Ovary (tissue), 9 donors: ENCODE results near the gene HIPK2. TPM values are rescaled to one million over a fixed set of nuclear protein-coding genes. Genes with fewer than 3 reads are reported as not detected.

Experiments
- DNase-seq, 5 donors: peaks; one replicate each; pipeline ENCODE4 v3.0.0-alpha.2; 2019 to 2020
- H3K27ac ChIP-seq, 2 donors: fragments of 200-600 bp; one replicate each; pipeline versions ENCODE4 v1.5.1 to v1.8.0; 2019 to 2022
- H3K27me3 ChIP-seq: fragments of 200-600 bp; one replicate; pipeline ENCODE4 v1.8.0; 2022
- H3K36me3 ChIP-seq: fragments of 200-600 bp; sonication (generic); one replicate; pipeline ENCODE4 v1.5.1; 2019
- H3K4me1 ChIP-seq: one replicate; pipeline ENCODE4 v1.8.1; 2013; ENCODE audit warnings: mild to moderate bottlenecking, moderate library complexity; ENCODE audit not compliant: insufficient read depth
- H3K4me3 ChIP-seq: fragments of 200-600 bp; sonication (generic); one replicate; pipeline ENCODE4 v1.5.1; 2017
- H3K9me3 ChIP-seq, 2 donors: fragments of 200-600 bp in 1 of 2; sonication (generic) in 1 of 2; one replicate each; pipeline versions ENCODE4 v1.5.1 to v1.8.1; 2013 to 2019; ENCODE audit warnings: mild to moderate bottlenecking in 1 of 2, moderate library complexity in 1 of 2
- EP300 ChIP-seq: sonication (generic); formaldehyde crosslinking; IDR thresholded peaks from one replicate; pipeline ENCODE4 v1.6.1; 2017; ENCODE audit warnings: antibody characterized with exemption
- POLR2A ChIP-seq: fragments of 450-650 bp; IDR thresholded peaks from one replicate; pipeline ENCODE4 v1.6.1; 2017; ENCODE audit warnings: antibody characterized with exemption, mild to moderate bottlenecking, moderate library complexity
- WGBS, 3 donors: extraction: QIAGEN DNeasy Blood & Tissue Kit in 1 of 3; methylation state at CpG; one replicate each; pipeline versions ENCODE4 v1.1.5 to v1.1.7; 2013 to 2017; 5-methylcytosine and 5-hydroxymethylcytosine counted together
- intact Hi-C, 4 donors: fragments of 100-400 bp; cut with DNase I; formaldehyde crosslinking; loops; one replicate each; pipeline versions ENCODE4 v1.11.0 to v1.15.1; 2022 to 2023
- polyA plus RNA-seq, 2 donors: library from polyadenylated mRNA; stranded (reverse); fragments of 200-250 nt in 1 of 2; fragments of 350-450 nt in 1 of 2; fragmentation: Illumina TruSeq in 1 of 2; extraction: RNeasy Lipid Tissue Mini Kit (QIAGEN cat#74804) in 1 of 2; gene quantifications; one replicate each; pipeline ENCODE4 v1.2.3, GENCODE V29; 2013 to 2014
- total RNA-seq, 7 donors: library from RNA; depleted of rRNA in 2 of 7; stranded (reverse); fragments of >200 nt in 2 of 7; fragmentation: NEBNext Ultra II Directional in 3 of 7; extraction: Animal tissue kit (Norgen Biotek cat#: 25700) in 3 of 7; gene quantifications; one replicate each; pipeline versions ENCODE4 v1.1.0 to v1.2.4, GENCODE V29; 2016 to 2023
- TF ChIP-seq, protein P1 (sequence below), 3 donors: fragments of 450-650 bp in 2 of 3; fragments of 200-600 bp in 1 of 3; IDR thresholded peaks; one replicate each; pipeline versions ENCODE4 v1.5.1 to v1.8.0; 2016 to 2022; ENCODE audit warnings: antibody characterized with exemption in 3 of 3, mild to moderate bottlenecking in 1 of 3
- donor health status: DM: no; HTN: no; CAD: no; lungs with moderate emphysema.
- donor health status: DM: no; HTN: no; CAD: no.
- donor health status: Bipolar disorder and iron deficiency.
- donor health status: DM: yes; HTN: yes; CAD: no.
- donor health status: DM: no; HTN: no; CAD: no.
- donor health status: DM: yes; HTN: yes; CAD: no.

Gene HIPK2
- total and polyA plus RNA-seq, 9 donors, result 7.3 to 38.4 (median 28.1) TPM

DNA sequence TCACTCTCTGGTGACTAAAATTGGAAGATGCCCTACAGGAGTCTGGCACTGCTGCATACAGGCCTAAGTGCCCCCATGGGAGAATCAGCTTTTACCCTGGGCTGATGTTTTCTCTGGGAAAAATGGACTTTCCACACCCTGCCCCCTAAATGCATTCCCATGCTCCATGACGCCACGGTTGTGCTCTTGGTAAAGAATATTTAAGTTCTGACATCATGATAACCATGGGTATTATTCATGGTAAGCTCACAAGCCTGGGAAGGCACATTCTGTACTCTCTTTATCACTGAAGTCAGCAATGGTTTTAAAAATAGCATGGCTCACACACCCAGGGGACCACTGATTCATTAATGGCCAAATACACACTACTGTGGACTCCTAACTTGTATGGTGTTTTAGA is 43.4 kb downstream of the HIPK2 start:
- Histone ChIP-seq H3K9me3 (no peaks in the 10 kb centered on the region), H3K27me3 (no peaks in the 10 kb centered on the region), H3K4me3 (no peak overlapping the region), H3K36me3 (no peaks in the 10 kb centered on the region), H3K27ac (no peak overlapping the region), H3K4me1 (peaks cover 15% of the 10 kb centered on the region)
- 43 to 50% (median 43%) methylated on average over 2 of the region's 2 CpGs for WGBS, 3 donors
- peak in 1 of 5 donors; percentile 42 for DNase-seq
- TF ChIP-seq POLR2A (no peak), EP300 (peak; percentile 96)
- TF ChIP-seq, protein P1, sequence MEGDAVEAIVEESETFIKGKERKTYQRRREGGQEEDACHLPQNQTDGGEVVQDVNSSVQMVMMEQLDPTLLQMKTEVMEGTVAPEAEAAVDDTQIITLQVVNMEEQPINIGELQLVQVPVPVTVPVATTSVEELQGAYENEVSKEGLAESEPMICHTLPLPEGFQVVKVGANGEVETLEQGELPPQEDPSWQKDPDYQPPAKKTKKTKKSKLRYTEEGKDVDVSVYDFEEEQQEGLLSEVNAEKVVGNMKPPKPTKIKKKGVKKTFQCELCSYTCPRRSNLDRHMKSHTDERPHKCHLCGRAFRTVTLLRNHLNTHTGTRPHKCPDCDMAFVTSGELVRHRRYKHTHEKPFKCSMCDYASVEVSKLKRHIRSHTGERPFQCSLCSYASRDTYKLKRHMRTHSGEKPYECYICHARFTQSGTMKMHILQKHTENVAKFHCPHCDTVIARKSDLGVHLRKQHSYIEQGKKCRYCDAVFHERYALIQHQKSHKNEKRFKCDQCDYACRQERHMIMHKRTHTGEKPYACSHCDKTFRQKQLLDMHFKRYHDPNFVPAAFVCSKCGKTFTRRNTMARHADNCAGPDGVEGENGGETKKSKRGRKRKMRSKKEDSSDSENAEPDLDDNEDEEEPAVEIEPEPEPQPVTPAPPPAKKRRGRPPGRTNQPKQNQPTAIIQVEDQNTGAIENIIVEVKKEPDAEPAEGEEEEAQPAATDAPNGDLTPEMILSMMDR (IDR thresholded peaks at IDR 0.05), result no peak
- intact Hi-C loops, result no loop called here

DNA sequence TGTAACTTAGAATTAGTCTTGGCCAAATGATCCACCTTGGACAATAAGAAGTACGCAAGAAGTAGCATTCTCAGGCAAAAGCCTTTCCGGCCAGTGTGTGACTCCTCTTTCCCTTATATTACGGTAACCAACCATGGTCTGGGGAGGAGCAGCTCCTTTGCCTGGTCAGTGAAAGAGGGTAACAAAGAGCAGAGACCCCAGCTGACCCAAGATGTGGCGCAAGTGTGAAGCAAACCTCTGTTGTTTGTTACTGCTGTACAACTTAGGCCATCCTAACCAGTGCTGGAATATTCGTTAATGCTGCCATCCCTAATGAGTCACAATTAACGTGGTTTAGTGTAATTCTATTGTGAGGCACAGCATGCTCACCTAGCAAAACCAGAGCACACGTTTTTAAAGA is 44.0 kb downstream of the HIPK2 start:
- intact Hi-C loops, result no loop called here
- Histone ChIP-seq H3K9me3 (no peaks in the 10 kb centered on the region), H3K27ac (no peak overlapping the region), H3K27me3 (no peaks in the 10 kb centered on the region), H3K4me1 (peaks cover 15% of the 10 kb centered on the region), H3K4me3 (no peak overlapping the region), H3K36me3 (no peaks in the 10 kb centered on the region)
- DNase-seq, result no peak
- TF ChIP-seq, protein P1 (IDR thresholded peaks at IDR 0.05), result no peak
- TF ChIP-seq POLR2A (no peak), EP300 (no peak)
- 89 to 95% (median 93%) methylated on average over 7 of the region's 7 CpGs for WGBS, 3 donors

DNA sequence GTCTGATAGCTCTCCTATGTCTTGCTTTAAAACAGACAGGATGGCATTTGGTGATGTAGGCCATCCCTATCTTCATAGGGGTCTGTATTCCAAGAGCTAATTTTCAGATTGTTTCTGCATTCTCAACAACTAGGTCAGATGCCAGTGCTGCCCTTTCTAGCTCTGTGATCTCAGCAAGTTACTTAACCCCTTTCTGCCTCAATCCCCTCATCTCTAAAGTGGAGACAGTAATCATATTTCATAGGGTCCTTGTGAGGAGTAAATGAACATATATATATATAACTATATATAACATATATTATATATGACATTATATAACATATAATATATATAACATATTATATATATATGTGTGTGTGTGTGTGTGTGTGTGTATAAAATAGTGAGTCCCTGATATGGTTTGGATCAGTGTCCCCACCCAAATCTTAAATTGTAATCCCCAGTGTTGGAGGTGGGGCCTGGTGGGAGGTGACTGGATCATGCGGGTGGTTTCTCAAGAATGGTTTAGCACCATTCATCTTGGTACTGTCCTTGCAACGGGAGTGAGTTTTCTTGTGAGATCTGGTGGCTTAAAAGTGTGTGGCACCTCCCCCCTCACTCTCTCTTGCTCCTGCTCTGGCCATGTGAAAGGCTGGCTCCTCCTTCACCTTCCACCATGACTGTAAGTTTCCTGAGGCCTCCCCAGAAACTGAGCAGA is 45.2 kb downstream of the HIPK2 start:
- H3K36me3 ChIP-seq, result no peaks in the 10 kb centered on the region
- DNase-seq, result no peak
- intact Hi-C loops, result no loop called here
- H3K4me3 ChIP-seq, result no peak overlapping the region
- no peak overlapping the region for H3K27ac ChIP-seq
- TF ChIP-seq, protein P1 (IDR thresholded peaks at IDR 0.05), result no peak
- no peak for TF ChIP-seq EP300
- no peak for TF ChIP-seq POLR2A
- 91 to 96% (median 94%) methylated on average over 2 of the region's 2 CpGs for WGBS, 3 donors
- no peaks in the 10 kb centered on the region for H3K27me3 ChIP-seq
- no peaks in the 10 kb centered on the region for H3K9me3 ChIP-seq
- peaks cover 15% of the 10 kb centered on the region for H3K4me1 ChIP-seq

DNA sequence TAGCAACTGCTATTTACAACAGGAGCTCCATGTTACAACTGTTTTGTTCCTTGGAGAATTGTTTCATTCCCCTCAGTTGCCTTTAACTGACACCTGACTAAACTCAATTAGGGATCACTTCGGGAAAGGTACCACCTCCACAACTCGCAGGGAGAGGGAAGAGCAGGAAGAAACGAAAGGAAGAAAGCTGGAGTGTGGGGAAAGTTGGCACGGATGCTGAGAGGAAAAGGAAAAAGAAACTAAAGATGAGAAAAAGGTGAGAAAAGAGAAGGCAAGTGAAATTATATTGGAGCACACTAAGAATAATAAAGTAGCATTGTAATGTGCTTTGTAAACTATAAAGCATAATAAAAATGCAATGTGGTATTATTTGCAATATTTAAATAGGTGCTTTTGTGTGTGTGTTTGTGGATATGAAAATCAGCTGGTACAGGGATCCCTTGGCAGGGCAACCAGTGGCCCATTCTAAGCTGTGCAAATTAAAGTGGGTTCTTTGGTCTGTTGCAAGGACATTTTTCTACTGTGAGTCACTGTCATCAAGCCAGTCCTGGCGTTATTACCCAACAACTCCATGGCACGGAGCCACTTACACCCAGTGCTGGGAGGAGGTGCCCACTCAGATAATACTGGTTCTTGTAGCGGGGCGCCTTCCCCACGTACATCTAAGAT is 45.9 kb downstream of the HIPK2 start:
- intact Hi-C loops, result no loop called here
- 44 to 52% (median 50%) methylated on average over 9 of the region's 9 CpGs for WGBS, 3 donors

More for the DNA sequence above, 45.9 kb downstream of the HIPK2 start:
- Histone ChIP-seq H3K27ac (no peak overlapping the region), H3K36me3 (no peaks in the 10 kb centered on the region), H3K4me3 (no peak overlapping the region), H3K9me3 (no peaks in the 10 kb centered on the region), H3K27me3 (no peaks in the 10 kb centered on the region), H3K4me1 (peaks cover 13% of the 10 kb centered on the region)
- DNase-seq, result peak in 4 of 5 donors; percentile 35 to 73 (median 56)
- TF ChIP-seq, protein P1 (IDR thresholded peaks at IDR 0.05), result no peak
- peak; percentile 59 for TF ChIP-seq EP300
- no peak for TF ChIP-seq POLR2A
